GM19455 (cell line): ENCODE data around the gene RHBDL2.
"Not testable (repeated sequence)": the region's sequence is repeated elsewhere in the genome, so short reads cannot be mapped to it uniquely, and the experiment has no call there.

Source experiments
- ATAC-seq: cut with Tn5 transposase; IDR thresholded peaks from one replicate; pipeline ENCODE4 v1.9.1; 2021; ENCODE audit not compliant: unreplicated experiment

Gene RHBDL2

DNA sequence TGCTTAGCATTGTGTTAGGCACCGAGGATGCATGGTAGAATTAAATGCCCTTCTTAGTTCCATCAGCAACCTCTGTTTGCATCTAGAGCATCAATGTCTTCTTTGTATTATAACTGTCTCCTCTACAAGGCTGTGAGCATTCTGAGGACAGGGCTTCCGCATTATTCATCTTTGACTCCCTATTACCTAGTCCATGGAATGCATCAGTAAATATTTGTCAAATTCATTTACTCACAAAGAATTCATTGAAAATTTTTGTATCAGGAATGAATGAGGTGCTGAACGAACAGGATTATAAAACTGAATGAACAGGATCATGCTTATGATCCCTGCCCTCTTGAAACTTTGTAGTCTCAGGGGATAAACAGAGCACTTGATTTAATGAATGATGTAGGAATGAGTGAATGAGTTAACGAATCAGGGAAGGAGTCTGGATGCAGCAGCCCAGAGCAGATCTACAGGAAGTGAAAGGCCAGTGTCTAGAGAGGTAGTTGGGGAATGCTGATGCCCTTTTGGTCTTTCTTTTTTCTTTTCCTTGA is 2.8 kb downstream of the RHBDL2 start:
- no peak for ATAC-seq

DNA sequence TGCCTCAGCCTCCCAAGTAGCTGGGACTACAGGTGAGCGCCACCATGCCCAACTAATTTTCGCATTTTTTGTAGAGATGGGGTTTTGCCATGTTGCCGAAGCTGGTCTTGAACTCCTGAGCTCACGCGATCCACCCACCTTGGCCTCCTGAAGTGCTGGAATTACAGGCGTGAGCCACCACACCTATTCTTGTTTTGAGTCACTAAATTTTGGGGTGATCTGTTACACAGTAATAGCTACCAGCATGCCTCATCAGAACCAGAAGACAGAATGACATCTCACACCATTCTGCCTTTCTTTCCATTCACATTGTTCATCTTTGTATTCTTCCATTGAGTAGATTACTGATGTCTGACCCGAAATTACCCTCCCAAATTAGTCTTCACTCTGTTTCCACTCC is 9.1 kb downstream of the RHBDL2 start:
- no peak for ATAC-seq

DNA sequence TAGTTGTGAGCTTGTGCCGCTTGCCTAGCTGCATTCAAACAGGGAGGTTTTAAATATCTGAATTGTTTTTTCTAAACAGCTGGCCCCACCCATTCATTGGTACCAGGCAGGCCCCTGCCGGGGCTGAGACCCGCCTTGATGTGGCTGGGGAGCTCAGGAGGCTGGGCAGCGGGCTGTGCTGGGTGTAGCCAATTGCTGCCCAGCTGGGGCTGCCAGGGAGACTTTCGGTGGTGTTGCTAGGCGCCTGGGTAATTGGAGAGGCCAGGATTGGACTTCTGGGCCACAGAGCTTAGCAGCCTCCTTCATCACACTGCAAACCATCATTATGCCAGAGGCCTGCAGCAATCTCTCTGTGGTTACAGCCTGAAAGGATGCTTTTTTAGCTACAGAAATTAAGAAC is 12.2 kb downstream of the RHBDL2 start:
- ATAC-seq: no peak

- no peak for ATAC-seq
These were observed 12.6 kb downstream of the RHBDL2 start for GRCh38 chr1:38929054-38929453.

- ATAC-seq: no peak
These were observed 15.5 kb downstream of the RHBDL2 start for GRCh38 chr1:38926091-38926490.

- ATAC-seq: no peak
These were observed 16.2 kb downstream of the RHBDL2 start for GRCh38 chr1:38925391-38925790.

GRCh38 chr1:38923607-38924006 is 18.0 kb downstream of the RHBDL2 start:
- ATAC-seq: no peak

DNA sequence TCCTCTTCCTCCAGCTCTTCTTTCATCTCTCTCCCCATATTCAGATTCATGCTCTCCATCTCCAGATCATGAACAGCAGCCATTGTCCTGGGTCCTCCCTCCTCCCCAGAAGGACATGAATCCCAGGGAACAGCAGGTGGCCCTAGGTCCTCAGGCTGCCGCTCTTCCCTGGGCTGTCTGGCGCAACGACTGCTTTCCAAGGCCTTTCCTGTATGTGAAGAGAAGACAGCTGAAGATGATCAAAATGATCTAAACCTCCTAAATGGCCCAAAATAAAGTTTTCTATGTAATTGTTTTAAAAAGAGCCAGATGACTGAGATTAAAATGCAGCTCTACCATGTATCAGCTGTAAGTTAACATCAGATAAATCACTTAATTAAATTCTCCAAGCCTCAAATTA is 22.5 kb downstream of the RHBDL2 start:
- ATAC-seq: no peak

DNA sequence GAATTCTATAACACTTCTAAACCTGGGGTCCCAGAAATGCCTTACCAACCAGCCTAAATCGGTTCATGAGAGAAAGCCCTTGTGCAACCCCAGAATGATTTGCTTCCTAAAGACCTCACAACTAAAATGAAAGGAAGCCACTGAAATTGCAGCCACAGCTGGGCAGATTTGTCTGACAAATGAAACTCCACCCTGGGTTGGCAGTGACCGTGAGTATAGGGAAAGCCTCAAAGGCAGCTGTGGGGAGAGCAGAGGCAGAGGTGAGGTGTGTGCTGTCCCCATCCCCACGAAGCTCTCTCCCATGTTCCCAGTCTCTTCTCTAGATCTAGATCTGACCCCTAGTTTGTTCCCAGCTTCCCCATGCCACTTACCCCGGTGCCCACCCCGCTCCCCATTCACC is 23.1 kb downstream of the RHBDL2 start:
- ATAC-seq: no peak

GRCh38 chr1:38917772-38918171 is 23.9 kb downstream of the RHBDL2 start:
- ATAC-seq: no peak

DNA sequence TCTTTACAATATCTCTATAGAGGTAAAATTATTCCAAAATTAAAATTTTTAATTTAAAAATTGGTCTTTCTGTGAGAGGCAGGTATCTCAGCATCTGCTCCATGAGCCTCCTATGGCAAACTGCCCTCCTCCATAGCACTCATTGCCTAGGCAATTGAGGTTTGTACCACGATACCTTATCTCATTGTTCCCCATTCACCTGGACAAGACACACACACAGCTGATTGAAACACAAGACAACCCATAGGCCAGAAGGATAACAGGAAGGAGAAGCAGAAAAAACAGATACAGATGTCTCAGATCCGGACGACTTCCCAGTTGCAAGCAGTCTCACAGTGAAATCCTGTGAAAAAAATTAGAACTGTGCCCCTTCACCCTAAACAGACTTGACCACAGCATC is 24.3 kb downstream of the RHBDL2 start:
- no peak for ATAC-seq

GRCh38 chr1:38915352-38915948 is 26.2 kb downstream of the RHBDL2 start:
- no peak for ATAC-seq

DNA sequence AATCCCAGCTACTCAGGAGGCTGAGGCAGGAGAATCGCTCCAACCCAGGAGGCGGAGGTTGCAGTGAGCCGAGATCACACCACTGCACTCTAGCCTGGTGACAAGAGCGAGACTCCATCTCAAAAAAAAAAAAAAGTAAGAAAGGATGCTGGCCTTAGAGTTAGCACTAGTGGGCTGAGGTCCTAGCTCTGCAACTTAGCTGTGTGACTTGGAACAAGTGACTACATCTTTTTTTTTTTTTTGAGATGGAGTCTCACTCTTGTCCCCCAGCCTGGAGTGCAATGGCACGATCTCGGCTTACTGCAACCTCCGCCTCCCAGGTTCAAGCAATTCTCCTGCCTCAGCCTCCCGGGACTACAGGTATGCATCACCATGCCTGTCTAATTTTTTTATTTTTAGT is 26.7 kb downstream of the RHBDL2 start:
- ATAC-seq: not testable (repeated sequence)

GRCh38 chr1:38908821-38909220 is 32.8 kb downstream of the RHBDL2 start:
- ATAC-seq: no peak

GRCh38 chr1:38905985-38906384 is 35.6 kb downstream of the RHBDL2 start:
- ATAC-seq: no peak

GRCh38 chr1:38899560-38899959 is 42.1 kb downstream of the RHBDL2 start:
- no peak for ATAC-seq

DNA sequence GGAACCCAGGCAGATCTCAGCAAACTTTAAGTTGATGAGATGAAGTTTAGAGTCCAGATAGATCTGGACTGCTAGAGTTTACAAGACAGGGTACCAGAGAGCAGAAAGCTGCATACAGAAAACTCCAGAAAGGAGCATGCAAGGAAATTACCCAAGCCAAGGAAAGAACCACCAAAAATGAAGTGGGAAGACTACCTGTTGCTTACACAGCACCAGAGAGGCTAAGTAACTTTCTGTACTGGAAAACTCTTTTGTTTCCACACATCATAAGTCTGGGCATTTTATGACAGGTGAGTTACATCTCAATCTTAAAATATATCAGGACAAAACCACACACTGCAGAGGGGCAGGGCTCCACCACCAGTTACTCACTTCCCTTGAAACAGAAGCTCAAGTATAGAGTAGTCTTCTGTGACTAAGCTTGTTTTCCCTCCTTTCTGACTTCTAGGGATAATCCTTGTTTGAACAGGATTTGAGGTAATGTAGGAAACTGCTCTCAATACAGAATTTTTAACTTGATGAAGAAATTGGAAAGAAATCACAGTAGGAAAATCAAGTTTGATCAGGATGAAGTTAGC is 42.9 kb downstream of the RHBDL2 start:
- ATAC-seq: no peak

DNA sequence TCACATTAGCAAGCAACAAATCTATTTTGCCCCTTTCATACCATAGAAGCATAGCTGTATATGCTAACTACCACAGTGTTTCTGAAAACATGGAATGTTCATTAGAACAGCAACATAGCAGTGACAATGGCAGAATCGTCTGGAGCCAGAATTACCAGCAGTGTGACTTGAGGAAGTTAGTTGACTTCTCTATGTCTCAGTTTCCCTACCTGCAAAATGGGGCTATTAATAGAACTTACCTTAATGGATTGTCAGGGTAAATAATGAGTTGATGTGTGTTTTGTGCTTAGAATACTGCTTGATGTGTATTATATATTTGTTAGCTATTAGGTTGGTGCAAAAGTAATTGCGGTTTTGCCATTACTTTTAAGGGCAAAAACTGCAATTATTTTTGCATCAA is 45.5 kb downstream of the RHBDL2 start:
- no peak for ATAC-seq

DNA sequence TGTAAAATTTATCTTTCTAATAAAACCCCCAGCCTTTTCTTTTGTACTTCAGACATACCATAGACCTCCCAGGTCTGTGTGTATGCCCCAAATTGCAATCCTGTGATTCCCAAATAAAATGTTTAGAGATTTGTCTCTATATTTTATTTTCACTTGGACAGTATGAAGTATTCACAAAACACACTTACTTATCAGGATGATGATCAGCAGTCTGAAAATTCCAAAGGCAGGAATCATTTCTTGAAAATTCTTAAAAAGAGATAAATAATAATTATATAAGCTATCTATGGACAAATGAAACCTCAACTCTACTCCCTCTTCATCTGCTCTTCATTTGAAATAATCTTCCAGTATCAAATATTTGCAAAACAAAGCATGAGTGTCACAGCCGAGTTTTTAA is 48.7 kb downstream of the RHBDL2 start:
- ATAC-seq: no peak

DNA sequence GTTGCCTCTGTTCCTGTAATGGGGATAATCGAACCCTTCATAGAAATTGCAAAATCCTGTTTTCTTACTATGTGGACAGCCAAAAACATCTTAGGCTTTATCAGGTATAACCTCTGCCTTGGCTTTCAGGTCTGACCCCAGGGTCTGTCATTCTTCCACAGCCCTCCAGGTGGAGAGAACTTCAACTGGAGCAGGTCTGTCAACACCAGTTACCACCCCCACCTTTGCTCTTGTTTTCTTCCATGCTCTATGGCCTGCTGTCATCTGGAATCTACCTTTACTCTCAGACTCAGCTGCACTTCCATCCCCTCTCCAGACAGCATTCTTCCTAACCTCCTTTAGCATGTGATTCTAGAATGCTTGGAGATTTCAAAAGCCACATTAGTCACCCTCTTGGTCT is 49.9 kb downstream of the RHBDL2 start:
- no peak for ATAC-seq

GRCh38 chr1:38889589-38889988 is 52.0 kb downstream of the RHBDL2 start:
- ATAC-seq: no peak

DNA sequence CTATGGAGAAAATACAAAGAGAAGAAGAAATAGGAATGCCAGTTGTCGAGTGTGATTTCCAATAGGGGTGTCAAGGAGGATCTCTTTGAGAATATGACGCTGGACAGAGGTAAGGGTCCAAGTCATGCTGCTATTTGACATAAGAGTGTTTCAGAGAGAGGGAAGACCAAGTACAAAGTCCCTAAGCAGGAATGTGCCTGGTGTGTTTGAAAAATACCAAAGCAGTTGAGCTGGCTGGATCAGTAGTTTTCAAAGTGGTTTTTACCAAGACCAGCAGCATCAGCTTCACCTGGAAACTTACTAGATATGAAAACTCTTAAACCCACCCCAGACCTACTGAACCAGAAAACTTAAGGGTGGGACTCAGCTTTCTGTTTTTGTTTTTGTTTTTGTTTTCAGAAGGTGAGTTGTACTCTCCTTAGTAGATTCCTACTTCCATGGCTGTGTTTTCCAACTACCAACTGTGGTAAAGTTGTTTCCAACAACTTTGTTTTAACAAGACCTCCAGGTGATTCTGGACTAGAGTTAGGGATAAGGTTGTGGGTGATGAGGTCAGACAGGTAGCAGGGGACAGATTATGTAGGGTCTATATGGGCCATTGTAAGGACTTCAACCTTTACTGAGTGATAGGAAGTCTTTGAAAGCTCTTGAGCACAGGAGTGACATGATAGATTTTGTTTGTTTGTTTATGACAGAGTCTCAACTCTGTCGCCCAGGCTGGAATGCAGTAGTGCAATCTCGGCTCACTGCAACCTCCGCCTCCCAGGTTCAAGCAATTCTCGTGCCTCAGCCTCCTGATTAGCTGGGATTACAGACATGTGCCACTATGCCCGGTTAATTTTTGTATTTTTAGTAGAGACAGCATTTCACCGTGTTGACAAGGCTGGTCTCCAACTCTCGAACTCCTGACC is 53.0 kb downstream of the RHBDL2 start:
- no peak for ATAC-seq
